Measurements from ENCODE around the gene OAS3. TPM values are rescaled to one million over a fixed set of nuclear protein-coding genes. Genes with fewer than 3 reads are reported as not detected.

The OAS3 gene
- total RNA-seq, 1 experiment from 2014 or later = 29.5 TPM

DNA sequence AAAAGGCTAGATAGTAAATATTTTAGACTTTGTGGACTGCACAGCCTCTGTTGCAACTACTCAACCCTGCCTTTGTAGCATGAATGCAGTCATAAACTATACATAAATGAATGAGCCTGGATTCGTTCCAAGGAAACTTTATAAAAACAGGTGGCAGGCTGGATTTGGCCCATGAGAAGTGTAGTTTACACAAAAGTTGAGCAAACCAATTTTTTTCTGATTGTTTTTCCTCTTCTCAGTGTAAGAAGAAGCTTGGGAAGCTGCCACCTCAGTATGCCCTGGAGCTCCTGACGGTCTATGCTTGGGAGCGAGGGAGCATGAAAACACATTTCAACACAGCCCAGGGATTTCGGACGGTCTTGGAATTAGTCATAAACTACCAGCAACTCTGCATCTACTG, 22.0 kb upstream of the OAS3 start:
- no peaks in the 10 kb centered on the region for H4K20me1 ChIP-seq (ENCODE audit: insufficient read depth)

More for the DNA sequence above, 22.0 kb upstream of the OAS3 start:
- Histone ChIP-seq H2AFZ (ENCODE audit: low read depth, low read length, poor library complexity, severe bottlenecking) (no peak overlapping the region), H3K27me3 (ENCODE audit: insufficient read depth, low read length) (peaks cover 4% of the 10 kb centered on the region; the same call in 1 of the 2 replicates), H3K4me2 (ENCODE audit: low read length) (no peak overlapping the region), H3K9me2 (ENCODE audit: insufficient read depth) (no peaks in the 10 kb centered on the region), H3K27ac (ENCODE audit: low read depth, low read length) (no peak overlapping the region), H3K4me1 (ENCODE audit: control insufficient read depth in 1 of 2, insufficient read depth in 2 of 2, low read length in 2 of 2) (no peaks in the 10 kb centered on the region), H3K9ac (ENCODE audit: low read length) (no peak overlapping the region), H3K79me2 (ENCODE audit: insufficient read depth, low read length) (no peaks in the 10 kb centered on the region), H3K36me3 (ENCODE audit: control insufficient read depth in 1 of 2, insufficient read depth in 2 of 2, low read length in 2 of 2) (no peaks in the 10 kb centered on the region), H3K9me3 (ENCODE audit: control insufficient read depth in 1 of 2, insufficient read depth in 1 of 2, low read depth in 1 of 2, low read length in 2 of 2) (no peaks in the 10 kb centered on the region), H3K4me3 (replicated peaks in 1 of 2; ENCODE audit: low read depth in 1 of 2, low read length in 2 of 2) (no peak overlapping the region)
- ChIA-PET RAD21 (ENCODE audit: low non-redundant PET in 1 of 2, low total read pairs in 2 of 2, uncharacterized antibody in 2 of 2, unreplicated experiment in 2 of 2) (no interaction called here), CTCF (interaction anchor here (1.6 kb wide), 1 partner anchor 16 kb away, joined by 4 read pairs; no protein-coding TSS in a partner anchor), POLR2A (no interaction called here)
- BruUV-seq (replicated peaks) = no TSS peak
- intact Hi-C loops (cut with micrococcal nuclease) = no loop called here
- DNase-seq (ENCODE audit: low read depth, low spot score) = no peak
- no peak for ATAC-seq
- no peak for TF ChIP-seq RAD21 (IDR thresholded peaks at IDR 0.05; ENCODE audit: low read depth)
- TF ChIP-seq ELF1 (IDR thresholded peaks at IDR 0.05; ENCODE audit: borderline replicate concordance, low read depth) = no peak
- TF ChIP-seq, protein P1, sequence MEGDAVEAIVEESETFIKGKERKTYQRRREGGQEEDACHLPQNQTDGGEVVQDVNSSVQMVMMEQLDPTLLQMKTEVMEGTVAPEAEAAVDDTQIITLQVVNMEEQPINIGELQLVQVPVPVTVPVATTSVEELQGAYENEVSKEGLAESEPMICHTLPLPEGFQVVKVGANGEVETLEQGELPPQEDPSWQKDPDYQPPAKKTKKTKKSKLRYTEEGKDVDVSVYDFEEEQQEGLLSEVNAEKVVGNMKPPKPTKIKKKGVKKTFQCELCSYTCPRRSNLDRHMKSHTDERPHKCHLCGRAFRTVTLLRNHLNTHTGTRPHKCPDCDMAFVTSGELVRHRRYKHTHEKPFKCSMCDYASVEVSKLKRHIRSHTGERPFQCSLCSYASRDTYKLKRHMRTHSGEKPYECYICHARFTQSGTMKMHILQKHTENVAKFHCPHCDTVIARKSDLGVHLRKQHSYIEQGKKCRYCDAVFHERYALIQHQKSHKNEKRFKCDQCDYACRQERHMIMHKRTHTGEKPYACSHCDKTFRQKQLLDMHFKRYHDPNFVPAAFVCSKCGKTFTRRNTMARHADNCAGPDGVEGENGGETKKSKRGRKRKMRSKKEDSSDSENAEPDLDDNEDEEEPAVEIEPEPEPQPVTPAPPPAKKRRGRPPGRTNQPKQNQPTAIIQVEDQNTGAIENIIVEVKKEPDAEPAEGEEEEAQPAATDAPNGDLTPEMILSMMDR (IDR thresholded peaks at IDR 0.05 in 2 of 3, conservative IDR thresholded peaks at IDR 0.05 in 1 of 3; ENCODE audit: borderline replicate concordance in 1 of 3, insufficient read depth in 1 of 3, low read depth in 2 of 3, low read length in 2 of 3) = no peak
- no peak for TF ChIP-seq ZFX (IDR thresholded peaks at IDR 0.05)
- no peak for TF ChIP-seq SRF (IDR thresholded peaks at IDR 0.05; ENCODE audit: low read depth)
- TF ChIP-seq POLR2A (IDR thresholded peaks at IDR 0.05; ENCODE audit: borderline replicate concordance, extremely low read depth, insufficient read depth, insufficient read length) = no peak
- no peak for TF ChIP-seq CEBPB (IDR thresholded peaks at IDR 0.05; ENCODE audit: low read depth)
- no peak for TF ChIP-seq EZH2phosphoT487 (IDR thresholded peaks at IDR 0.05; ENCODE audit: borderline replicate concordance)
- TF ChIP-seq, protein P2, sequence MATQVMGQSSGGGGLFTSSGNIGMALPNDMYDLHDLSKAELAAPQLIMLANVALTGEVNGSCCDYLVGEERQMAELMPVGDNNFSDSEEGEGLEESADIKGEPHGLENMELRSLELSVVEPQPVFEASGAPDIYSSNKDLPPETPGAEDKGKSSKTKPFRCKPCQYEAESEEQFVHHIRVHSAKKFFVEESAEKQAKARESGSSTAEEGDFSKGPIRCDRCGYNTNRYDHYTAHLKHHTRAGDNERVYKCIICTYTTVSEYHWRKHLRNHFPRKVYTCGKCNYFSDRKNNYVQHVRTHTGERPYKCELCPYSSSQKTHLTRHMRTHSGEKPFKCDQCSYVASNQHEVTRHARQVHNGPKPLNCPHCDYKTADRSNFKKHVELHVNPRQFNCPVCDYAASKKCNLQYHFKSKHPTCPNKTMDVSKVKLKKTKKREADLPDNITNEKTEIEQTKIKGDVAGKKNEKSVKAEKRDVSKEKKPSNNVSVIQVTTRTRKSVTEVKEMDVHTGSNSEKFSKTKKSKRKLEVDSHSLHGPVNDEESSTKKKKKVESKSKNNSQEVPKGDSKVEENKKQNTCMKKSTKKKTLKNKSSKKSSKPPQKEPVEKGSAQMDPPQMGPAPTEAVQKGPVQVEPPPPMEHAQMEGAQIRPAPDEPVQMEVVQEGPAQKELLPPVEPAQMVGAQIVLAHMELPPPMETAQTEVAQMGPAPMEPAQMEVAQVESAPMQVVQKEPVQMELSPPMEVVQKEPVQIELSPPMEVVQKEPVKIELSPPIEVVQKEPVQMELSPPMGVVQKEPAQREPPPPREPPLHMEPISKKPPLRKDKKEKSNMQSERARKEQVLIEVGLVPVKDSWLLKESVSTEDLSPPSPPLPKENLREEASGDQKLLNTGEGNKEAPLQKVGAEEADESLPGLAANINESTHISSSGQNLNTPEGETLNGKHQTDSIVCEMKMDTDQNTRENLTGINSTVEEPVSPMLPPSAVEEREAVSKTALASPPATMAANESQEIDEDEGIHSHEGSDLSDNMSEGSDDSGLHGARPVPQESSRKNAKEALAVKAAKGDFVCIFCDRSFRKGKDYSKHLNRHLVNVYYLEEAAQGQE (IDR thresholded peaks at IDR 0.05; ENCODE audit: low read depth) = no peak
- TF ChIP-seq CBX3 (IDR thresholded peaks at IDR 0.05; ENCODE audit: low read depth) = no peak
- TF ChIP-seq FOSL1 (IDR thresholded peaks at IDR 0.05; ENCODE audit: low read depth) = no peak
- TF ChIP-seq, protein P3, sequence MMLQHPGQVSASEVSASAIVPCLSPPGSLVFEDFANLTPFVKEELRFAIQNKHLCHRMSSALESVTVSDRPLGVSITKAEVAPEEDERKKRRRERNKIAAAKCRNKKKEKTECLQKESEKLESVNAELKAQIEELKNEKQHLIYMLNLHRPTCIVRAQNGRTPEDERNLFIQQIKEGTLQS (IDR thresholded peaks at IDR 0.05) = no peak
- TF ChIP-seq SP1 (IDR thresholded peaks at IDR 0.05; ENCODE audit: low read depth) = no peak
- no peak for TF ChIP-seq YY1 (IDR thresholded peaks at IDR 0.05; ENCODE audit: extremely low read depth, insufficient replicate concordance, low read depth, low read length)
- TF ChIP-seq, protein P4, sequence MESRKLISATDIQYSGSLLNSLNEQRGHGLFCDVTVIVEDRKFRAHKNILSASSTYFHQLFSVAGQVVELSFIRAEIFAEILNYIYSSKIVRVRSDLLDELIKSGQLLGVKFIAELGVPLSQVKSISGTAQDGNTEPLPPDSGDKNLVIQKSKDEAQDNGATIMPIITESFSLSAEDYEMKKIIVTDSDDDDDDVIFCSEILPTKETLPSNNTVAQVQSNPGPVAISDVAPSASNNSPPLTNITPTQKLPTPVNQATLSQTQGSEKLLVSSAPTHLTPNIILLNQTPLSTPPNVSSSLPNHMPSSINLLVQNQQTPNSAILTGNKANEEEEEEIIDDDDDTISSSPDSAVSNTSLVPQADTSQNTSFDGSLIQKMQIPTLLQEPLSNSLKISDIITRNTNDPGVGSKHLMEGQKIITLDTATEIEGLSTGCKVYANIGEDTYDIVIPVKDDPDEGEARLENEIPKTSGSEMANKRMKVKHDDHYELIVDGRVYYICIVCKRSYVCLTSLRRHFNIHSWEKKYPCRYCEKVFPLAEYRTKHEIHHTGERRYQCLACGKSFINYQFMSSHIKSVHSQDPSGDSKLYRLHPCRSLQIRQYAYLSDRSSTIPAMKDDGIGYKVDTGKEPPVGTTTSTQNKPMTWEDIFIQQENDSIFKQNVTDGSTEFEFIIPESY (IDR thresholded peaks at IDR 0.05; ENCODE audit: extremely low read depth, insufficient replicate concordance, low read length) = no peak
- TF ChIP-seq EZH2 (IDR thresholded peaks at IDR 0.05) = no peak
- no peak for TF ChIP-seq JUND (IDR thresholded peaks at IDR 0.05)
- TF ChIP-seq TCF7L2 (IDR thresholded peaks at IDR 0.05; ENCODE audit: borderline replicate concordance, extremely low read depth, insufficient read depth, insufficient read length) = no peak
- TF ChIP-seq POLR2AphosphoS5 (IDR thresholded peaks at IDR 0.05; ENCODE audit: low read depth, low read length) = no peak
